ENCODE measurements around the gene WASF1. TPM values are rescaled to one million over a fixed set of nuclear protein-coding genes. Genes with fewer than 3 reads are reported as not detected.
A peak's percentile ranks its signal among the peaks of the same experiment; 100 is the strongest.

Gene WASF1
- total RNA-seq, 1 donor from 2014 or later: 4.3 TPM

- no peaks in the 10 kb centered on the region for H3K4me1 ChIP-seq
- ATAC-seq (peak in 1 of 2 donors; percentile 23), DNase-seq (no peak)
- H3K9me3 ChIP-seq: no peaks in the 10 kb centered on the region
- no peaks in the 10 kb centered on the region for H3K27me3 ChIP-seq (ENCODE audit: low read depth)
- intact Hi-C loops (cut with DNase I): loop anchor here (10.0 kb wide), 1 partner anchor 350 kb away; no protein-coding TSS in a partner anchor
- no peak for TF ChIP-seq CTCF (IDR thresholded peaks at IDR 0.05)
- no peak overlapping the region for H3K27ac ChIP-seq
- H3K36me3 ChIP-seq: no peaks in the 10 kb centered on the region
- no peak overlapping the region for H3K4me3 ChIP-seq
Measured at GRCh38 chr6:110054664-110055386, 124.6 kb downstream of the WASF1 start.

GRCh38 chr6:110053395-110054240, 125.9 kb downstream of the WASF1 start:
- no peaks in the 10 kb centered on the region for H3K36me3 ChIP-seq
- no peaks in the 10 kb centered on the region for H3K27me3 ChIP-seq (ENCODE audit: low read depth)
- H3K4me3 ChIP-seq: no peak overlapping the region
- peak; percentile 63 to 73 for ATAC-seq
- H3K9me3 ChIP-seq: no peaks in the 10 kb centered on the region
- H3K4me1 ChIP-seq: no peaks in the 10 kb centered on the region
- no peak overlapping the region for H3K27ac ChIP-seq
- peak; percentile 74 for TF ChIP-seq CTCF (IDR thresholded peaks at IDR 0.05)
- DNase-seq: no peak
- intact Hi-C loops (cut with DNase I): loop anchor here (10.0 kb wide), 1 partner anchor 349 kb away; no protein-coding TSS in a partner anchor

- Histone ChIP-seq H3K4me1 (no peaks in the 10 kb centered on the region), H3K36me3 (no peaks in the 10 kb centered on the region), H3K27ac (no peak overlapping the region), H3K9me3 (no peaks in the 10 kb centered on the region), H3K27me3 (ENCODE audit: low read depth) (no peaks in the 10 kb centered on the region), H3K4me3 (no peak overlapping the region)
- intact Hi-C loops (cut with DNase I): loop anchor here (10.0 kb wide), 1 partner anchor 346 kb away; no protein-coding TSS in a partner anchor
- ATAC-seq (no peak), DNase-seq (no peak)
- no peak for TF ChIP-seq CTCF (IDR thresholded peaks at IDR 0.05)
Measured at GRCh38 chr6:110050440-110050813, 129.0 kb downstream of the WASF1 start.

Other genes with a start within 250 kb of the WASF1 start
- not detected for gene GPR6, start 201.4 kb downstream of the WASF1 start, total RNA-seq
- 27.9 TPM for gene CDC40, start 757 bp upstream of the WASF1 start, total RNA-seq
- gene METTL24, start 178.7 kb upstream of the WASF1 start, total RNA-seq: 2.8 TPM
- gene DDO, start 235.9 kb upstream of the WASF1 start, total RNA-seq: 10.8 TPM